ENCODE data around the gene OLFML2A. TPM values are rescaled to one million over a fixed set of nuclear protein-coding genes. Genes with fewer than 3 reads are reported as not detected.
"Not testable (repeated sequence)": the region's sequence is repeated elsewhere in the genome, so short reads cannot be mapped to it uniquely, and the experiment has no call there.

Gene OLFML2A
- total and polyA plus RNA-seq, 7 donors = 0.46 to 147 (median 60.0) TPM

GRCh38 chr9:124835026-124835557, 58.2 kb downstream of the OLFML2A start:
- WGBS, 2 donors = 35 to 55% methylated on average over 13 of the region's 13 CpGs
- TF ChIP-seq, protein P1, sequence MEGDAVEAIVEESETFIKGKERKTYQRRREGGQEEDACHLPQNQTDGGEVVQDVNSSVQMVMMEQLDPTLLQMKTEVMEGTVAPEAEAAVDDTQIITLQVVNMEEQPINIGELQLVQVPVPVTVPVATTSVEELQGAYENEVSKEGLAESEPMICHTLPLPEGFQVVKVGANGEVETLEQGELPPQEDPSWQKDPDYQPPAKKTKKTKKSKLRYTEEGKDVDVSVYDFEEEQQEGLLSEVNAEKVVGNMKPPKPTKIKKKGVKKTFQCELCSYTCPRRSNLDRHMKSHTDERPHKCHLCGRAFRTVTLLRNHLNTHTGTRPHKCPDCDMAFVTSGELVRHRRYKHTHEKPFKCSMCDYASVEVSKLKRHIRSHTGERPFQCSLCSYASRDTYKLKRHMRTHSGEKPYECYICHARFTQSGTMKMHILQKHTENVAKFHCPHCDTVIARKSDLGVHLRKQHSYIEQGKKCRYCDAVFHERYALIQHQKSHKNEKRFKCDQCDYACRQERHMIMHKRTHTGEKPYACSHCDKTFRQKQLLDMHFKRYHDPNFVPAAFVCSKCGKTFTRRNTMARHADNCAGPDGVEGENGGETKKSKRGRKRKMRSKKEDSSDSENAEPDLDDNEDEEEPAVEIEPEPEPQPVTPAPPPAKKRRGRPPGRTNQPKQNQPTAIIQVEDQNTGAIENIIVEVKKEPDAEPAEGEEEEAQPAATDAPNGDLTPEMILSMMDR (IDR thresholded peaks at IDR 0.05) = no peak
- TF ChIP-seq POLR2A (IDR thresholded peaks at IDR 0.05) = no peak
- peak in 1 of 4 donors; percentile 29 for TF ChIP-seq POLR2AphosphoS5 (IDR thresholded peaks at IDR 0.05)
- TF ChIP-seq EP300 (IDR thresholded peaks at IDR 0.05) = no peak
- Histone ChIP-seq H3K27ac (peak overlapping the region; percentile 58 to 79 (median 66)), H3K4me1 (peaks cover 0 to 36% (median 33%) of the 10 kb centered on the region in 4 donors), H3K4me3 (no peak overlapping the region), H3K27me3 (no peaks in the 10 kb centered on the region), H3K9me3 (no peaks in the 10 kb centered on the region), H3K36me3 (no peaks in the 10 kb centered on the region)
- DNase-seq = peak; percentile 89
- intact Hi-C loops (cut with DNase I) = loop anchor here (5.0 kb wide), 1 partner anchor 58 kb away; the partner anchor contains the start of gene OLFML2A

GRCh38 chr9:124838132-124838531, 61.2 kb downstream of the OLFML2A start:
- not testable (repeated sequence) for H3K27ac ChIP-seq, H3K4me3 ChIP-seq, H3K36me3 ChIP-seq, H3K27me3 ChIP-seq, H3K9me3 ChIP-seq, DNase-seq
- intact Hi-C loops (cut with DNase I) = loop anchor here (5.0 kb wide), 1 partner anchor 61 kb away; the partner anchor contains the start of gene OLFML2A
- 64 to 83% methylated on average over 5 of the region's 5 CpGs for WGBS, 2 donors
- H3K4me1 ChIP-seq = peaks cover 0 to 25% (median 23%) of the 10 kb centered on the region in 4 donors

- H3K36me3 ChIP-seq, H3K9me3 ChIP-seq, DNase-seq, H3K27ac ChIP-seq, H3K27me3 ChIP-seq: not testable (repeated sequence)
- H3K4me1 ChIP-seq = peaks cover 0 to 24% (median 21%) of the 10 kb centered on the region in 4 donors
- H3K4me3 ChIP-seq = peak overlapping the region in 3 of 4 donors; percentile 26 to 43 (median 28)
- intact Hi-C loops (cut with DNase I) = loop anchor here (5.0 kb wide), 1 partner anchor 61 kb away; the partner anchor contains the start of gene OLFML2A
- WGBS, 2 donors = 62 to 67% methylated on average over 48 to 50 of the region's 52 CpGs
These were observed 61.8 kb downstream of the OLFML2A start for GRCh38 chr9:124838567-124839275.

DNA sequence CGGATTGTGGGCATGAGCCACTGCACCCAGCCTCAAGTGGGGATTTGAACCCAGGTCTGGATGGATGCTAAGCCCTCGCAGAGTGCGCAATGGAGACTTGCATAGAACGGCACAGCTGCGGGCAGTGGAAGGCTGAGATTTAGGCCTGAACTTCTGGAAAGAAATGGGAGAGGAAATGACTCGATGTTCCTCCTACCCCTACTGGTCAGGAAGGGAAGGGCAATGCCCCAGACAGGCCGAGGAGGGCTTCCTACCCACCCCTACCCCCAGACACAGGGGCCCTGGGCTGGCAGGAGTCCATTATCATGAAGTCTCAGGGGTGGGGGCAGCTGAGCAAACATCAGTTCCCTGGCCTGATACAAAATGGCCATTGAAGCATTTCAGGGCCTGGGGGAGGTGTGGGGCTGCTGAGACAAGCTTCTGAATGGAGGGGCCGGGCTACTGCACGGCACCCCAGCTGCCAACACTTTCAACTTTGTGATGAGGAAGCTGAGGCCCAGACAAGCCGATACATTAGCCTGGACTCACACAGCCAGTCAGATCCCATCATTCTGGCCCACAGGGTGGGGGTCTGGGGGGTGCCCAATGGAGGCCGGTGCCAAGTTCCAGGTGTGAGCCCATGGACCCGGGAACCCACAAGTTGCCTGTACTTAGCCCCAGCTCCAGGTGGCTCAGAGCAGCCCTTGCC, 62.8 kb downstream of the OLFML2A start:
- H3K9me3 ChIP-seq = no peaks in the 10 kb centered on the region
- no peak overlapping the region for H3K4me3 ChIP-seq
- no peak for DNase-seq
- no peak overlapping the region for H3K27ac ChIP-seq
- H3K36me3 ChIP-seq = no peaks in the 10 kb centered on the region
- H3K4me1 ChIP-seq = peaks cover 0 to 18% (median 15%) of the 10 kb centered on the region in 4 donors
- TF ChIP-seq EP300 (IDR thresholded peaks at IDR 0.05) = no peak
- TF ChIP-seq, protein P1 (IDR thresholded peaks at IDR 0.05) = peak in 2 of 4 experiments; percentile 41 to 45
- no peaks in the 10 kb centered on the region for H3K27me3 ChIP-seq
- WGBS, 2 donors = 66 to 71% methylated on average over 12 of the region's 12 CpGs
- intact Hi-C loops (cut with DNase I) = loop anchor here (5.0 kb wide), 1 partner anchor 62 kb away; the partner anchor contains the start of gene OLFML2A

GRCh38 chr9:124840300-124840833, 63.4 kb downstream of the OLFML2A start:
- intact Hi-C loops (cut with DNase I) = no loop called here
- no peak for DNase-seq
- WGBS, 2 donors = 75 to 89% methylated on average over 18 of the region's 18 CpGs

More at GRCh38 chr9:124840300-124840833, 63.4 kb downstream of the OLFML2A start:
- Histone ChIP-seq H3K4me1 (peaks cover 0 to 11% (median 9%) of the 10 kb centered on the region in 4 donors), H3K9me3 (no peaks in the 10 kb centered on the region), H3K27ac (no peak overlapping the region), H3K36me3 (no peaks in the 10 kb centered on the region), H3K27me3 (no peaks in the 10 kb centered on the region), H3K4me3 (no peak overlapping the region)
- TF ChIP-seq EP300 (IDR thresholded peaks at IDR 0.05) = no peak
- TF ChIP-seq, protein P1 (IDR thresholded peaks at IDR 0.05) = no peak
- TF ChIP-seq POLR2A (IDR thresholded peaks at IDR 0.05) = no peak

Measured in sigmoid colon (tissue), 7 donors.